CD4-positive, alpha-beta T cell treated with Interleukin-15 for 4 hours (primary cell): ENCODE results near the gene VCL.
"Not testable (repeated sequence)": the region's sequence is repeated elsewhere in the genome, so short reads cannot be mapped to it uniquely, and the experiment has no call there.

ENCODE experiments used
- DNase-seq: peaks from one replicate; pipeline ENCODE4 v3.0.0-alpha.2; 2020; ENCODE audit warnings: low spot score

The VCL gene

GRCh38 chr10:74006269-74006668, 8.4 kb downstream of the VCL start:
- DNase-seq = no peak

GRCh38 chr10:74008212-74008731, 10.4 kb downstream of the VCL start:
- DNase-seq = no peak

- no peak for DNase-seq
These were observed 13.1 kb downstream of the VCL start for GRCh38 chr10:74011017-74011416.

GRCh38 chr10:74011770-74012169, 13.9 kb downstream of the VCL start:
- no peak for DNase-seq

GRCh38 chr10:74012480-74012879, 14.6 kb downstream of the VCL start:
- no peak for DNase-seq

GRCh38 chr10:74013004-74013403, 15.1 kb downstream of the VCL start:
- no peak for DNase-seq

- DNase-seq = not testable (repeated sequence)
These were observed 16.7 kb downstream of the VCL start for GRCh38 chr10:74014574-74014973.

- DNase-seq = no peak
These were observed 20.3 kb downstream of the VCL start for GRCh38 chr10:74018241-74018640.

- no peak for DNase-seq
These were observed 23.5 kb downstream of the VCL start for GRCh38 chr10:74021248-74022055.

GRCh38 chr10:74022926-74023629, 25.2 kb downstream of the VCL start:
- no peak for DNase-seq

- DNase-seq = no peak
These were observed 26.7 kb downstream of the VCL start for GRCh38 chr10:74024600-74024999.

GRCh38 chr10:74025380-74025978, 27.6 kb downstream of the VCL start:
- DNase-seq = no peak

- no peak for DNase-seq
These were observed 28.6 kb downstream of the VCL start for GRCh38 chr10:74026428-74027015.

- no peak for DNase-seq
These were observed 29.8 kb downstream of the VCL start for GRCh38 chr10:74027702-74028101.

GRCh38 chr10:74029943-74030342, 32.0 kb downstream of the VCL start:
- DNase-seq = no peak

- not testable (repeated sequence) for DNase-seq
These were observed 34.3 kb downstream of the VCL start for GRCh38 chr10:74032208-74032607.

GRCh38 chr10:74032900-74033655, 35.2 kb downstream of the VCL start:
- no peak for DNase-seq

GRCh38 chr10:74033702-74034101, 35.8 kb downstream of the VCL start:
- DNase-seq = no peak

- DNase-seq = no peak
These were observed 36.4 kb downstream of the VCL start for GRCh38 chr10:74034301-74034700.

- no peak for DNase-seq
These were observed 37.4 kb downstream of the VCL start for GRCh38 chr10:74035303-74035702.

- DNase-seq = no peak
These were observed 38.6 kb downstream of the VCL start for GRCh38 chr10:74036474-74036873.
